HG03460 (cell line): ENCODE measurements around the gene OS9.
"Not testable (repeated sequence)": the region's sequence is repeated elsewhere in the genome, so short reads cannot be mapped to it uniquely, and the experiment has no call there.

Experiments
- ATAC-seq: cut with Tn5 transposase; IDR thresholded peaks from one replicate; pipeline ENCODE4 v1.9.1; 2021; ENCODE audit not compliant: unreplicated experiment

The OS9 gene

DNA sequence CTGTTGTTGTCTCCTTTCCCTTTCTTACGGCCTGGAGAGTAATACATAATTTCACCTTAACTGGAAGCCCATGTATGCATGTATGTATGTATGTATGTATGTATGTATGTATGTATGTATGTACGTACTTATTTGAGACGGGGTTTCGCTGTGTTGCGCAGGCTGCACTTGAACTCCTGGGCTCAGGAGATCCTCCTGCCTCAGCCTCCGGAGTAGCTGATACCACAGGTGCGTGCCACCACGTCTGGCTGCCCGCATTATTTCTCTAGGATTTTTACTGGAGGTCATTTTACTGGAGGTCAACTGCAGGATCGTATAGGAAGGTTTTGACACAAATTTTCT, 644 bp upstream of the OS9 start:
- ATAC-seq, result no peak

DNA sequence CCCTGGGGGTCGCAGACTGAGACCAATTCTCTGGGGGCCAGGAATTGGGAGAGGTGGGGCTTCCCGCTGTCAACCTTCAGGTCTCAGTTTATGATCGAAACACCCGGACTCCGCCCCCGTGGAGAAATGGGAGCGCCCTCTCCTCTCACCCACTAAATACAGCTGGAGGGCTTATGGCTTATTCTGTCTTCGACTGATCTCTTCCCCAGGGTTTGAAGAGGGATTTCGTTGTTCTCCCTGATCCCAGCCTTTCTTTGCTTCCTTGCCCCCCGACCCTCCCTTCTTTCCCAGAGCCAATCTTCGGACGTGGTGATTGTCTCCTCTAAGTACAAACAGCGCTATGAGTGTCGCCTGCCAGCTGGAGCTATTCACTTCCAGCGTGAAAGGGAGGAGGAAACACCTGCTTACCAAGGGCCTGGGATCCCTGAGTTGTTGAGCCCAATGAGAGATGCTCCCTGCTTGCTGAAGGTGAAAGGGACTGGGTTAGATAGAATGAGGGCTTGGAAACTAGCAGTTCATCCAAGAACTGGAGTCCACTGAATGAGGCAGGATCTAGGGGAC, 607 bp downstream of the OS9 start:
- ATAC-seq, result no peak

DNA sequence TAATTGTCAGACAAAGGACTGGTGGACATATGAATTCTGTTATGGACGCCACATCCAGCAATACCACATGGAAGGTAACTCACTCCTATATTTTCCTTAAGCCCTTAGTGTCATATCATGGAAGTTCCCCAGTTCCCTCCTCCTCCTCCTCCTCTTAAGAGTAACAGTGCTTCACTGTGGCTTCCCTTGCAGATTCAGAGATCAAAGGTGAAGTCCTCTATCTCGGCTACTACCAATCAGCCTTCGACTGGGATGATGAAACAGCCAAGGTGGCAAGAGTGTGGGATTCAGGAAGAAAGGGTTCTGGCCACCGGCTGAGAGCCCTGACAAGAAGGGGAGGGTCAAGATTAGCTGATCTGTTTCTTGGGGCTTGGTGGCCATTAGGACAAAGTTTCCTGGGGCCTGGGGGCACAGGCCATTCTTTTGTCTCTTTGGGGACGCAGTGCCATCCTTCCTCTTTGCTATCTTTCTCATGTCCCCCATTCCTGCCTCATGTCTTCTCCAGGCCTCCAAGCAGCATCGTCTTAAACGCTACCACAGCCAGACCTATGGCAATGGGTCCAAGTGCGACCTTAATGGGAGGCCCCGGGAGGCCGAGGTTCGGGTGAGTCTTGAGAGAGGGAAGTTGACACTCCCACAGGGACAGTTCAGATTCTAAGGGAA, 2.0 kb downstream of the OS9 start:
- ATAC-seq, result no peak

DNA sequence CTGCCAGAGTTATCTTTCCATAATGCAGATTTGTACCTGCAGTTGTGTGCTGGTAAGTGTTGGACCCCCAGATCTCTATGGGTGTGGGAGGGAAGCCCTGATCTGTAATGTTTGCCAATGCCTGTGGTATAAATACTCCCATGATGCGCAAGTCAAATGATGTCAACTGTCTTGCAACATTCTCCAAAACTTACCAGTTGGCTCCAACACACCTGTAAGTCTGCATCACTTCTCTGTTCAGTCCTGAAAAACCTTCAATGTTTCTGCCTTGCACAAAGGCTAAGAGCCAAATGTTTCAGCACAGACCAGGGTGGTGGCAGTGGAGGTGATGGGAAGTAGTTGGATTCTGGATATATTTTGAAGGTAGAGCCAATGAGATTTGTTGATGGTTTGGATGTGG, 3.1 kb downstream of the OS9 start:
- ATAC-seq, result no peak

DNA sequence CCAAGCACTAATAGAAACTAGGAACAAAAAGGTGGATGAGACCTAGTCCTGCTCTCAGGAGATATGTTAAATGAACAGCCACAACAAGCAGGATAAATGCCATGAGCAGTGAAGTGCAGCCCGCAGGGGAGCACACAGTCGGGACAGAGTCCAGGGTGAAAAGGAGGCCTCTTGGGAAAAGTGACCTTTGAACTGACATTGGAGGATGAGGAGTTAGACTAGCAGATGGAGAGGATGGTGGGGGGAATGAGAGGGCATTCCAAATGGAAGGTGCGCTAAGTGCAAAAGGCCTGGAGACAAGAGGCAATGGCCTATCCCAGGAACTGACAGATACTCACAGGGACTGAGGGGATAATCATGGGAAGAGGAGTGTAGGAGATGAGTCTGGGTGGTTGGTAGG, 4.5 kb downstream of the OS9 start:
- no peak for ATAC-seq

DNA sequence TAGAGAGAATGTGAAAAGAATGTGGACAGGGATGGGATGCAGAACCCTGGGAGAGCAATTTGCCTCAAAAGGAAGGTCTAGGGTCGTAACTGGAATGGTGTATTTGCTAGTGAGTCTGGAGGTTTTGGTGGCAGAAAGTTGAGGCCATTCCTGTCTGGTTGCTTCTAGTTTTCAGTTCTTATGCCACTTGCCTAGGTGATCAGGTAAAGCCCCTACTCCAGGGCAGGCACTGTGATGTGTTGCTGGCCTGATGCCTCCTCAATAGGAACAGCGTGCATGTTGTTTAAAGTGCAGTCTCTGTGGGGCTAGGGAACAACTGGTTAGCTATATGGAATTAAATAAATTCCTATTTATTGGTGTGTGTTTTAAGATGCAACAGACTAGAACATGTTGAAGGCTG, 6.4 kb downstream of the OS9 start:
- no peak for ATAC-seq

DNA sequence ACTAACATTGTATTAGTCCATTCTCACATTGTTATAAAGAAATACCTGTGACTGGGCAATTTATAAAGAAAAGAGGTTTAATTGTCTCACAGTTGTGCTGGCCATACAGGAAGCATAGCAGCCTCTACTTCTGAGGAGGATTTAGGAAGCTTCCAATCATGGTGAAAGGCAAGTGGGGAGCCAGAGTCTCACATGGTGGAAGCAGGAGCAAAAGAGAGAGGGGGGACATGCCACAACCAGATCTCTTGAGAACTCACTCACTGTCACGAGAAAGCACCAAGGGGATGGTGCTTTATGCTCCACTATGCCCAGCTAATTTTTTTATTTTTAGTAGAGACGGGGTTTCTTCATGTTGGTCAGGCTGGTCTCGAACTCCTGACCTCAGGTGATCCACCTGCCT, 13.3 kb downstream of the OS9 start:
- ATAC-seq, result no peak

DNA sequence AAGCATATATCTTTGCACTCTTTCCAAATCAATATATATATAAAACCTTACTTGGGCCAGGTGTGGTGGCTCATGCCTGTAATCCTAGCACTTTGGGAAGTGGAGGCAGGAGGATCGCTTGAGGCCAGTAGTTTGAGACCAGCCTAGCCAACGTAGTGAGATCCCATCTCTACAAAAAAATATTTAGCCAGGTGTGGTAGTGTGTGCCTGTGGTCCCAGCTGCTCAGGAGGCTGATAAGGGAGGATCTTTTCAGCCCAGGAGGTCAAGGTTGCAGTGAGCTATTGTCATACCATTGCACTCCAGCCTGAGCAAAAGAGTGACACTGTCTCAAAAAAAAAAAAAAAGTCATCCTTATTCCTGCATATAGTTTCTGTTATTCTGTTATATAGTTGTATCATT, 14.4 kb downstream of the OS9 start:
- no peak for ATAC-seq

DNA sequence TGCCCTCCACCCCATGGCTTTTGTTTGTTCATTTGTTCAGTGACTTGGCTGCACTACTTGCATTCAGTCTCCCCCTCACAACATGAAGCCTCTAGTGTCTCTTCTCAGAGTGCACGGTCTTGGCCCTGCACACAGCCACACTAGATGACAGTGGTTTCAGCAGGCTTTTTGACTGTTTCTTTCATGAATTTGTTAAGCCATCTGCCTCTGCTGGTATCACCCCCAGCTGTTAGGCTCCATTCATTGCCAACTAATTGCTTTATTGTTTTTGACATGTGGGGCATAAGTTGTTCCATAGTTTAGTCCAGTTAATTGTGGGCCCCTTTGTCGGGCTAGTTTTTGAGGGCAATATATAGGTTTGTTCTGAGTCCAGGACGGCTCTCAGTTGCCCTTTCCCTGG, 18.8 kb downstream of the OS9 start:
- no peak for ATAC-seq

DNA sequence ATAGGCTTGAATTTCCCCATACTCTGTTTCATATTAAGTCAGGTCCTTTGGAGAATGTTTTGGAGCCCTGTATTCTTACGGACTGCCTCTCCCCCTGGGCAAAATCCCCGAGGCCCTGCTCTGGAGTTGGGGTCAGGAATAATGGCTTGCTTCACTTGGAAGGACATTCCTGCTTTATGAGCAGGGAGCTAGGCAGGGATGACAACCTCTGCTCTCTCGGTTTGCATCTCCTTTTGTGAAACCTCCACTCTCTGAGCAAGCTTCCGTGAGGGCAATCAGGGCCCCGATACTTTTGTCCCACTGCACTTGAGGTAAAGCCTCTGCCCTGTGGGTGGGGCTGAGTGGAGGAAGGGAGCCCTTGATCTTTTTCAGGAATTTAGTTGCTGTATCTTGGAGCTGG, 19.3 kb downstream of the OS9 start:
- no peak for ATAC-seq

DNA sequence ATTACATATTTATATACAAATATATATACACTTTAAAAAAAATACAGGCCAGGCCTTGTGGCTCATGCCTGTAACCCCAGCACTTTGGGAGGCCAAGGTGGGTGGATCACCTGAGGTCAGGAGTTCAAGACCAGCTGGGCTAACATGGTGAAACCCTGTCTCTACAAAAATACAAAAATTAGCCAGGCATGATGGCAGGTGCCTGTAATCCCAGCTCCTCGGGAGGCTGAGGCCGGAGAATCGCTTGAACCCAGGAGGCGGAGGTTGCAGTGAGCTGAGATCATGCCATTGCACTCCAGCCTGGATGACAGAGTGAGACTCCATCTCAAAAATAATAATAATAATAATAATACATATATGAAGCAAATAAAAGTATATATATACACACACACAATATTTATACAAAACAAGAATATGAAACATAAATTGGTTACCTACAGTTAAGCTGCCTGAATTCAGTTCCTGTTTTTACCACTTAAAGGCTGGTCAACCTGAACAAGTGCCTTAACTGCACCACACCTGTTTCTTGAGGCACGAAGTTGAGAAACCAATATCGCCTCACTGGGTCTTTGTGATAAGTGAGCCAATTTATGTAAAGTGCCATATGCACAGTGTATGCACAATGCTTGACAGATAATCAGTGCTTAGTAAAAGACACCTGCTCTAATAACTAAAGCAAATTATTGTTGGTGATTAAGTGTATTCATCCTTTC, 21.3 kb downstream of the OS9 start:
- not testable (repeated sequence) for ATAC-seq

DNA sequence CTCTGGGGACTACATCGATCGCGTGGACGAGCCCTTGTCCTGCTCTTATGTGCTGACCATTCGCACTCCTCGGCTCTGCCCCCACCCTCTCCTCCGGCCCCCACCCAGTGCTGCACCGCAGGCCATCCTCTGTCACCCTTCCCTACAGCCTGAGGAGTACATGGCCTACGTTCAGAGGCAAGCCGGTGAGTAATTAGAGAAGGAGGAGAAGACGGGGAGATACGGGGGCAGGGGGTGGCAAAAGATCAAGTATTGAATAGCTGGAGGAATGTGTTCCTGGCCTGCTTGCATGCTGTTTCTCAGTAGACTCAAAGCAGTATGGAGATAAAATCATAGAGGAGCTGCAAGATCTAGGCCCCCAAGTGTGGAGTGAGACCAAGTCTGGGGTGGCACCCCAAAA, 21.9 kb downstream of the OS9 start:
- no peak for ATAC-seq

DNA sequence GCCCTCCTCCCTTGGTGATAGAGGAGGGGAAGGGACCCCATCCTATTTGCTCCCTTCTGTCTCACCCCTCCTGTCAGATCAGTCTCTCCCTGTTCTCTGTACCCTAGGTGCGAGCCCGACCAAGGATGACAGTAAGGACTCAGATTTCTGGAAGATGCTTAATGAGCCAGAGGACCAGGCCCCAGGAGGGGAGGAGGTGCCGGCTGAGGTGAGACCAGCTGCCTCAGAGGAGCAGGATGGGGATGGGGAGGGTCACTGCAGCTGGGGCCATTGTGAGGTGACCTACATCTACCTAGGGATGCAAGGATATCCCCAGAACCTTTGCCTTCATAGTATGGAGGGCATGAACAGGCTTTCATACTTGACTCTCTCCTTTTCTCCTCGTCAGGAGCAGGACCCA, 22.4 kb downstream of the OS9 start:
- no peak for ATAC-seq

DNA sequence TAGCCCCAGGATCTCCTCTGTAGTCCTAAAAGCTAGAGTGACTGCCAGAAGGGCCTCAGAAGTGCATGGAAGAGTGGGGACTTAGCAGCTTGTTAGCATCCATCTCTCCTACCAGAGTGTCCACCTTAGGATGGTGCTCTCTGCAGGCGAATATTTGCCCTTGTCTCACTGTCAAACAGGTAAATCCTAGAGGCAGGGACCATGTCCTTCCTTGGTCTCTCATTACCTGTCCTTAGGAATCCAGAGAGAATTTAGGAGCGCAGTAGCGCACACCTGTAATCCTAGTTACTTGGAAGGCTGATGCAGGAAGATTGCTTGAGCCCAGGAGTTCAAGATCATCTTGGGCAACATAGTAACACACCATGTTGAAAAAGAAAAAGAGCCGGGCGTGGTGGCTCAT, 23.2 kb downstream of the OS9 start:
- no peak for ATAC-seq

DNA sequence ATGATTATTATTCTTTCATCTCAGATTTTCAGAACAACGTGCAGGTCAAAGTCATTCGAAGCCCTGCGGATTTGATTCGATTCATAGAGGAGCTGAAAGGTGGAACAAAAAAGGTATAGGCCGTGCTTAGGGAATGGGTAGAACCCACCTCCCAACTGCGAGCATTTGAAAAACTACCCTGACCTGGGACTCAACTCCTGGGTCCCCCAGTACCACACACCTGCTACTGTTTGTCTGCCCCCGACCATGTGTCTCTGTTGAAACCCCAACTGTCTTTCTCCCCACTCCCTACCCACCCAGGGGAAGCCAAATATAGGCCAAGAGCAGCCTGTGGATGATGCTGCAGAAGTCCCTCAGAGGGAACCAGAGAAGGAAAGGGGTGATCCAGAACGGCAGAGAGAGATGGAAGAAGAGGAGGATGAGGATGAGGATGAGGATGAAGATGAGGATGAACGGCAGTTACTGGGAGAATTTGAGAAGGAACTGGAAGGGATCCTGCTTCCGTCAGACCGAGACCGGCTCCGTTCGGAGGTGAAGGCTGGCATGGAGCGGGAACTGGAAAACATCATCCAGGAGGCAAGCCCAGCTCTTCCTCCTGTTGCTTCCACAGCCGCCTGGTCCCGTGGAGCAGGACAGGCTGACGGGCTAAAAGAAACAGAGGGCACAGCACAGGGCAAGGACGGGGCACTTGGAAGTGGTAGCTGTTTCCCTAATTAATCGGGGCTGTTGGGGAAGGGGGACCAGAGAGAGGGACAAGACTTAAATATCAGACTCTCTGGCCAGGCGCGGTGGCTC, 24.1 kb downstream of the OS9 start:
- ATAC-seq, result no peak

DNA sequence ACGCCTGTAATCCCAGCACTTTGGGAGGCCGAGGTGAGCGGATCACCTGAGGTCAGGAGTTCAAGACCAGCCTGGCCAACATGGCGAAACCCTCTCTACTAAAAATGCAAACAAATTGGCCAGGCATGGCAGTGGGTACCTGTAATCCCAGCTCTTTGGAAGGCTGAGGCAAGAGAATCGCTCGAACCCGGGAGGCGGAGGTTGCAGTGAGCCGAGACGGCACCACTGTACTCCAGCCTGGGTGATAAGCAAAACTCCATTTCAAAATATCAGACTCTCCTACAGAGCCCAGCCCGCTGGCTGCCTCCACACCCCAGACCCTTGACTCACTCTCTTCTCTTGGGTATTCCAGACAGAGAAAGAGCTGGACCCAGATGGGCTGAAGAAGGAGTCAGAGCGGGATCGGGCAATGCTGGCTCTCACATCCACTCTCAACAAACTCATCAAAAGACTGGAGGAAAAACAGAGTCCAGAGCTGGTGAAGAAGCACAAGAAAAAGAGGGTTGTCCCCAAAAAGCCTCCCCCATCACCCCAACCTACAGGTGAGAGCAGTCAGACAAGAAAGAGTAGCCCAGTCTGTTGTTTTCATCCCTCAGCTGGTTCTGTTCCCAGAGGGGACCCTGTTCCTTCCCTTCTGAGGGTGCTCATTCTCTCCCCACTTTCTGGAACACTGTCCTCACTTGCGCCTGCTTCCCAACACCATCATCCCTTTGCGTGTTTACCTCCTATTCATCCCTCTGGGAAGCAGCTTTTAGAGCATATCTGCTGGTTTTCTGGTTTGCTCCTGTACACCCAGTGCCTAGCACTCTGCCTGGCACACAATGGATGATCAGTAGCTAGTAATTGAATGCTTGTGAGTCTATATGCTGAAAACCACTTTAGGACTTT, 25.0 kb downstream of the OS9 start:
- no peak for ATAC-seq

DNA sequence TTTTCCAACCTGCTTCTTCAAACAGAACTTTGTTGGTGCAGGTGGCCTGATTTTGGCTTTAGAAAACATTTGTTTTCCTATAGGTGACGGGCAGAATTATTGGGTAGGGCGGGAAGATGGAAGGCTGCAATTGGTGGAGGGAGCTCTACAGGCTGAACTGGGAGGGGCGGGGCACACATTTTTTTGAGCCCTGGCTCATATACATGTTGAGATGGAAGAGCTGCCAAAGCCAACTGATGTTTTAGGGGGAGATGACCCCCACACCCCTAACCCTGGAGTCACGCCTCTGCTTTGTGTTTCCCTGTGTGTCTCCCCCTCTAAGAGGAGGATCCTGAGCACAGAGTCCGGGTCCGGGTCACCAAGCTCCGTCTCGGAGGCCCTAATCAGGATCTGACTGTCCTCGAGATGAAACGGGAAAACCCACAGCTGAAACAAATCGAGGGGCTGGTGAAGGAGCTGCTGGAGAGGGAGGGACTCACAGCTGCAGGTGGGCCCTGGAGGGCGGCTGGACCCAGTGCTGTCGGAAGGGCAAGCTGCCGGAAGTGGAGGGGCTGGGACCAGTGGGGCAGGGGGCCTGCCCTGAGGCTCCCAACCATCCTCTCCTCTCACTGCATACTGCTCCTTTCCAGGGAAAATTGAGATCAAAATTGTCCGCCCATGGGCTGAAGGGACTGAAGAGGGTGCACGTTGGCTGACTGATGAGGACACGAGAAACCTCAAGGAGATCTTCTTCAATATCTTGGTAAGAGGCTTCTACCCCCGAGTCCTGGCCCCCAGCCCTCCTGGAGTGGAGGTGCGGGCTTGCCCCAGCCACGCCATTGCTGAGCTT, 26.1 kb downstream of the OS9 start:
- ATAC-seq, result no peak

DNA sequence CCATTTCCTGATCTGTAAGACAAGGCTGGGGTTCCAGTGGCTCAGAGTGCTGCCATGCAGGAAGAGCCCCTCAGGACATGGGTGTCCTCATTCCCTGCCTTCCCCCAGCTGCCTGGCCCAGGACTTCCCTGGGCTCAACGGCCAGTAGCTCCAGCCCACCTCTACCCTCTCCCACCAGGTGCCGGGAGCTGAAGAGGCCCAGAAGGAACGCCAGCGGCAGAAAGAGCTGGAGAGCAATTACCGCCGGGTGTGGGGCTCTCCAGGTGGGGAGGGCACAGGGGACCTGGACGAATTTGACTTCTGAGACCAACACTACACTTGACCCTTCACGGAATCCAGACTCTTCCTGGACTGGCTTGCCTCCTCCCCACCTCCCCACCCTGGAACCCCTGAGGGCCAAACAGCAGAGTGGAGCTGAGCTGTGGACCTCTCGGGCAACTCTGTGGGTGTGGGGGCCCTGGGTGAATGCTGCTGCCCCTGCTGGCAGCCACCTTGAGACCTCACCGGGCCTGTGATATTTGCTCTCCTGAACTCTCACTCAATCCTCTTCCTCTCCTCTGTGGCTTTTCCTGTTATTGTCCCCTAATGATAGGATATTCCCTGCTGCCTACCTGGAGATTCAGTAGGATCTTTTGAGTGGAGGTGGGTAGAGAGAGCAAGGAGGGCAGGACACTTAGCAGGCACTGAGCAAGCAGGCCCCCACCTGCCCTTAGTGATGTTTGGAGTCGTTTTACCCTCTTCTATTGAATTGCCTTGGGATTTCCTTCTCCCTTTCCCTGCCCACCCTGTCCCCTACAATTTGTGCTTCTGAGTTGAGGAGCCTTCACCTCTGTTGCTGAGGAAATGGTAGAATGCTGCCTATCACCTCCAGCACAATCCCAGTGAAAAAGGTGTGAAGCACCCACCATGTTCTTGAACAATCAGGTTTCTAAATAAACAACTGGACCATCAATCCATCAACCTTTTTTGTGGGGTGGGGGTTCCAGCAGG, 27.0 kb downstream of the OS9 start:
- no peak for ATAC-seq
